HG02588 (cell line): ENCODE results near the gene TNRC6A.
A peak's percentile ranks its signal among the peaks of the same experiment; 100 is the strongest.
"Not testable (repeated sequence)": the region's sequence is repeated elsewhere in the genome, so short reads cannot be mapped to it uniquely, and the experiment has no call there.

Experiments
- ATAC-seq: cut with Tn5 transposase; IDR thresholded peaks from one replicate; pipeline ENCODE4 v1.9.1; 2021; ENCODE audit warnings: mild to moderate bottlenecking, moderate library complexity; ENCODE audit not compliant: unreplicated experiment

TNRC6A gene

DNA sequence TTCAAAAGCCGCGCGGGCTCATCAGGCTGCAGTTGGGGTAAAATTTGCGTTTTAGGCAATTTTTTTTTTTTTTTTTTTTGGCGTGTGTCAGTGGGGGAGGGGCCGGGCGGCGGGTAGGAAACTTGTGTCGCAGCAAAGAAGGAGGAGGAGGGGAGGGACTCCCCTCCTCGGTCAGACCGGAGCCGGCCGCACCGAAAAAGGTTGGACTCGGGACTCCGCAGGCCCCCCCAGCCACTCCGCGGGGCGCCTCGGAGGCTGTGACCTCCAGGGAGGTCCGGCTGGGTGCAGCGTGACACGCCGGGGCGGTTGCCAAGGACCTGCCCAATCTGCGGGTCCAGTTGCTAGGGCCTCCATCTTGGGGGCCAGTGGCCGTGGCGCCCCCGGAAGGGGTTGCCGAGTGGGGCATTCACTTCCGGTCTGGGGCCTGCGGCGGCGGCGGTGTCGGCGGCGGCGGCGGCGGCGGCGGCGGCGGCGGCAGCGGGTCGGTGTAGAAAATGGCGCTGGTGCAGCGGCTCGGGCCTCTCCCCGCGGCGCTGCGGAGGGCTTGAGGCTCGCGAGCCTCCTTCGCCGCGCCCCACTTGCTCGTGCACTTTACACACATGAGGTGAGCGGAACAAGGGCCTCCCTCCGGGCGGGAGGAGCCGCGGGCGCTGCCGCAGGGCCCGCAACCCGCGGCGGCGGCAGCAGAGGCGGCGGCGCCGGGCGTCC lies at the start of gene TNRC6A:
TSS of gene TNRC6A (plus strand) at position 409 of the 708 bp plus-strand sequence. CDS start at position 600, 191 bp downstream.
- ATAC-seq: peak; percentile 95

DNA sequence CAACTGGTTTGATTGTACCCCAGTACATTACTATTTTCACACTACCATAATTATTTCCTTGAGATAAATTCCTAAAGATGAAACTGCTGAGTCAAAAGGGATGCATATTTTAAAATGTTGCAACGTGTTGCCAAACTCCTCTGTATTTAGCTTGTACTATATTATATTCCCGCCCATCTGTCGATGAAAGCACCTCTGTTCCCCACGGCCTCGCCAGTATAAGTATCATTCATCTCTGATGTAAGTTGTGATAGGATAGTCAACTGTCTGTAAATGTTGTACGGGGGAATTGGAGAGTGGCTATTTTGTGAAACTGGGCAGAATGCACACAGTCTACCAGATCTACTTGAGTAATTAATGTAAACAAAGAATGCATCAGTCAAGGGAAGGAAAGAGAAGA lies 47.7 kb upstream of the TNRC6A start:
- no peak for ATAC-seq

DNA sequence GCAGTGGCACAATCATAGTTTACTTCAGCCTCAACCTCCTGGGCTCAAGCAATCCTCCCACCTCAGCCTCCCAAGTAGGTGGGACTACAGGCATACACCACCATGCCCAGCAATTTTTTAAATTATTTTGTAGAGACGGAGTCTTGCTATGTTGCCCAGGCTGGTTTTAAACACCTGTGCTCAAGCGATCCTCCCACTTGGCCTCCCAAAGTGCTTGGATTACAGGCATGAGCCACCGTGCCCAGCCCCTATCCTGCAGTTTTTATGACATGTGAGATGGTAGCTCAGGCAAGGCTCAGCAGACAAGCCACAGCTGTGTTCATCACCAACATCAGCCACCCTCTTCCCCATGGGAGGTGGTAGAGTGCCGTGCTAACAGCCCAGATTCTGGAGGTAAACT lies 46.2 kb upstream of the TNRC6A start:
- no peak for ATAC-seq

DNA sequence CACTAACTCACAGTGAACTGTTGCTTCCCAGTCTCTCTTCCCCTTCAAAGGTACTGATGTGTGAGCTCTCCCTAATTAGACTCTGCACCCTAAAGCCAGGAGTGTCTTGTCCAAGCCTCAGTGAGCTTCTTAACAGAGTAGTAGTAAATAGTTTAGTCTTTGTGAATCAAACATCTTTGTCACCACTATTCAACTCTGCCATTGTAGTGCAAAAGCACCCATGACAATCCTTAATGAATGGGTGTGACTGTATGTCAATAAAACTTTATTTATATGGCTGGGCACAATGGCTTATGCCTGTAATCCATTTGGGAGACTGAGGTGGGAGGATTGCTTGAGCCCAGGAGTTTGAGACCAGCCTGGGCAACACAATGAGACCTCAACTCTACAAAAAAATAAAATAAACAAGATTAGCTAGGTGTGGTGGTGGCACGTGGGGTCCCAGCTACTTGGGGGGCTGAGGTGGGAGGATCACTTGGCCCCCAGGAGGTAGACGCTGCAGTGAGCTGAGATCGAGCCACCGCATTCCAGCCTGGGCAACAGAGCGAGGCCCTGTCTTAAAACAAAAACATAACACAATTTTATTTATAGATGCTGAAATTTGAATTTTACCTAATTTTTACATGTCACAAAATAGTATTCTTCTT lies 45.5 kb upstream of the TNRC6A start:
- ATAC-seq: no peak

DNA sequence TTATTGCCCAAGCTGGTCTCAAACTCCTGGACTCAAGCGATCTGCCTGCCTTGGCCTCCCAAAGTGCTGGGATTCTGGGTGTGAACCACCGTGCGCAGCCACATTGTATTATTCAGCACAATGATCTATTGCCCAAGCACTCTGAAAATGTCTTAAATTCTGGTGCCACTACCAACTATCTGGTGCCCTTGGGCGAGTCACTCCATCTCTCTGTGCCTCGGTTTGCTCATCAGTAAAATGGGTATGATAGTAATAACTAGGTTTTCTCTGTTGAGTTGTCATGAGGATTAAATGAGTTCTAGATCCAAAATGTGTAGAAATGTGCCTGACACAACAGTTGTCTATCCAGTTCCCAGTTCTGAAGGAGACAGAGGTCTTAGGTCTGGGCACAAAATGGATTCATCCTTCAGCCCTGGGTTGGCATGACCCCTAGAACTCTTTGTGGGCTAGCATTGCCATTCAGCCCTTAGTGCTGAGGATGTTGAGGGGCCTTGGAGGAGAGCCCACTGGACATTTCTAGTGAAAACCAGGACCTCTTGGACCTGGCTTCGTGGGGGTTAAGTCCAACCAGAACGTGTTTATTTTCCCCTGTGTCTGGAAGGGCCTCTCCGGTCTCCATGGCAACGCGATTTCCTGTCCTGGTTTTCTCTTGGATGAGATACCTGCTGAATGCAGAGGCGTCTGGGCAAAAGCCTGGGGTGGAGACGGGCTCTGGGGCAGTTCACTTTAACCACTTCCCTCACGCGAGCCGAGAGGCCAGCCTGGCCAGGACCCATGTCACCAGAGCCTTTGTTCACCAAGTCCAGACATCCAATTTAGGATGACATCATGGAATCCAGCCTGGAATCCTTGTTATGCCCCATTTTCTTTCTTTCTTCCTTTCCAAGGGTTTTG lies 43.7 kb upstream of the TNRC6A start:
- ATAC-seq: no peak

GRCh38 chr16:24686678-24687077 lies 42.8 kb upstream of the TNRC6A start:
- ATAC-seq: no peak

GRCh38 chr16:24688359-24688758 lies 41.1 kb upstream of the TNRC6A start:
- ATAC-seq: no peak

- ATAC-seq: no peak
Measured at GRCh38 chr16:24689128-24689527, 40.3 kb upstream of the TNRC6A start.

GRCh38 chr16:24692854-24693253 lies 36.6 kb upstream of the TNRC6A start:
- no peak for ATAC-seq

GRCh38 chr16:24694931-24695330 lies 34.5 kb upstream of the TNRC6A start:
- no peak for ATAC-seq

GRCh38 chr16:24696699-24697098 lies 32.8 kb upstream of the TNRC6A start:
- no peak for ATAC-seq

DNA sequence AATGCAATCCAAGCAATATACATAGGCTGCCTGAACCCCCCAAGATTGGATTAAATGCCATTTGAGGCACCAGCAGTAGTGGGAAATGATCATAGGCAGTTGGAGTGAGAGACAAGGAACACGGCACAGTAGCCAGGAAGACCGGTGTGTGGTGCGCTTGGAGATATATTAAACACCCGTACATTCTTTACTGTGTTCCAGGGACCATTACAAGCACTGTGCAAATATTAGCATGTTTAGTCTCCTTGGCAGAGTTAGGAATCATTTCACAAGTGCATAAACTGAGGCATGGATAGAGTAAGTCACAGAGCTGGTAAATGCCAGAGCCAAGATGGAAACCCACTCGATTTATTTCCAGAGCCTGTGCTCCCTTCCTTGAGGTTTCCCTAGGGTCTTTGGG lies 31.1 kb upstream of the TNRC6A start:
- ATAC-seq: no peak

GRCh38 chr16:24699151-24699723 lies 30.2 kb upstream of the TNRC6A start:
- ATAC-seq: no peak

DNA sequence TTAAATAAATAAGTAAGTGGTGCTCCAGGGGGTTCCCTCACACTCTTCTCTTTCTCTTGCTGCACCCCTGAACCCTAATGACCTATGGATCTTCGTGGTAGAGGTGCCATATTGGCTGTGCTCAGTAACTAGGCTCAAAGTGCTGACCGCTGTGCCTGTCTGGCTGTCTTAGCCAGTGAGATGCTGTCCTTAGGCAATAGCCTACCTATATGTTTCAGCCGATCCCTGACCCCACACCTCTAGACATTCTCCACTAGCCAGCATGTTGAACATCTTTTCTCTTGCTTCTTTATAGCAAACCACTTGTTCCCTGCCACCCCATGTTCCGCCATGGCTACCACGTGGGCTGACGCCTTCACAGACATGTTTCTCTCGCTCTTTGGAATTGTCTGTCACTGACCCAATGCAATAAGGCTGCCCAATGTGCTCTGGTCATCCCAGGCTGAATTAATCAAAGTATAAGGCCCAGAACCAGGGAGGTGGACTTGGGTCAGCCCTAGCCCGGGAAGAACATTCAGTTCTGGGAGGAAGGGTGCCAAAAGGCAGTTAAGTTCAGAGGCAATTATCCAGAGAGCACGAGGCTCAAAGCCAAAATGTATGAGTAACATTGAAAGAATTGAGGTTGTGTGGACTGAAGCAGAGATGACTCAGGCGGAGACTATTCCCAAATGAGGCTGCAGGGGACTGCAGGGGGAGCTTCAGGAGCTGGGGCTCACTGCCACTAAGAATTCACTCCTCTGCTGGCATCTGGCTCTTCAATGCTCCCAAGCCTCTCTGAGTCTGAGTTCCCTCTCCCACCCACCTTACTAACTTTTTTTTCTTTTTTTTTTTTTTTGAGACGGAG lies 28.7 kb upstream of the TNRC6A start:
- ATAC-seq: no peak

DNA sequence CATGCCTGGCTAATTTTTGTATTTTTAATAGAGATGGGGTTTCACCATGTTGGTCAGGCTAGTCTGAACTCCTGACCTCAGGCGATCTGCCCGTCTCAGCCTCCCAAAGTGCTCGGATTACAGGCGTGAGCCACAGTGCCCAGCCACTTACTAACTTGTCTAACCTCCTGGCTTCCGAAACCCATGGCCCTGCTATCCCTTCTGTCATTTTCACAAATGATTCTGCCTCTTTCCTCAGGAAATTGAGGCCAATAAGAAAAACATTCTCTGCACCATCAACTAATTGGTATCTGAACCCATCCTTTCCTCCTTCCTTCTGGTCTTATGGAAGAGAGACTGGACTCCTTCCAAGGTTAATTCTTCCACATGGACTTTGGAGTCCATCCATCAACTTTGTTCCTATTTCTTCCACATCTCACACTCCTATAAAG lies 27.9 kb upstream of the TNRC6A start:
- no peak for ATAC-seq

GRCh38 chr16:24707760-24708159 lies 21.7 kb upstream of the TNRC6A start:
- not testable (repeated sequence) for ATAC-seq

GRCh38 chr16:24713379-24713778 lies 16.1 kb upstream of the TNRC6A start:
- no peak for ATAC-seq

DNA sequence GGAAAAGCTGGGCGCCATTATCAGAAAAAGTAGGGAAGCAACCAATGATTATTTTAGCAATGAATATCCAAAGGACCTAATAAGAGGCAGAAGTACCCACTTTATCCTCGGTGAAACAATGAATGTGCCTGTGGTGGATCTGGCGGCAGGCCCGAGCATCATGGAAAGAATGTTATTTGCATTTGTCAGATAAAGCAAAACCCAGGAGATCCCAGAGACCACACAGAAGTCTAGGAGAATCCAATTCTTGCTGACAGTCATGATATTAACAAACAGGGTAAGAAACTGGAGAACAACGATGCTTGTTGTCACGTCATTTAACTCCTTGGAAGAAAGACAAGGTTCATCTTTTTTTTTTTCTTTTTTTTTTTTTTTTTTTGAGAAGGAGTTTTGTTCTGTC lies 12.0 kb upstream of the TNRC6A start:
- no peak for ATAC-seq

GRCh38 chr16:24718967-24719521 lies 10.4 kb upstream of the TNRC6A start:
- ATAC-seq: no peak

GRCh38 chr16:24721830-24722238 lies 7.6 kb upstream of the TNRC6A start:
- no peak for ATAC-seq
